GM12865 (cell line): ENCODE measurements around the gene MASP2.
"Not testable (repeated sequence)": the region's sequence is repeated elsewhere in the genome, so short reads cannot be mapped to it uniquely, and the experiment has no call there.

Experiments
- DNase-seq: peaks from one replicate; pipeline ENCODE4 v3.0.0; 2010; ENCODE audit warnings: low read depth
- H3K4me3 ChIP-seq: 2 replicates; pipeline ENCODE4 v1.5.1; 2011; ENCODE audit warnings: mild to moderate bottlenecking, low read depth, low read length, control low read depth
- CTCF ChIP-seq: IDR thresholded peaks from 2 replicates; pipeline ENCODE4 v1.5.1; 2011; ENCODE audit warnings: low read length, control low read depth, low read depth, inconsistent platforms; ENCODE audit not compliant: insufficient read depth; ENCODE audit errors: missing control alignments

The MASP2 gene

DNA sequence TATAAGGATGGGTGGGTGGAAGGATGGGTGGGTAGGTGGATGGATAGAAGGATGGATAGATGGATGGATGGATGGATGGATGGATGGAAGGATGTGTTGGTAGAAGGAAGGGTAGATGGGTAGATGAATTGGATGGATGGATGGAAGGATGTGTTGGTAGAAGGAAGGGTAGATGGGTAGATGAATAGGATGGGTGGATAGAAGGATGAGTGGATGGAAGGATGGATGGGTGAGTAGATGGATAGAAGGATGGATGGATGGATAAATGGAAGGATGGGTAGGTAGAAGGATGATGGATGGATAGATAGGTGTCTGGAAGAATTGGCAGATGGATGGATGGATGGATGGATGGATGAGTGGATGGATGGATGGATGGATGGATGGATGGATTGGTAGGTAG, 6.0 kb downstream of the MASP2 start:
- no peak for TF ChIP-seq CTCF
- H3K4me3 ChIP-seq, result no peak overlapping the region
- DNase-seq, result no peak

GRCh38 chr1:11040105-11040429, 7.0 kb downstream of the MASP2 start:
- not testable (repeated sequence) for H3K4me3 ChIP-seq, DNase-seq

GRCh38 chr1:11039351-11040104, 7.5 kb downstream of the MASP2 start:
- no peak overlapping the region for H3K4me3 ChIP-seq
- DNase-seq, result no peak
- no peak for TF ChIP-seq CTCF

- DNase-seq, result peak; percentile 93
- peak; percentile 95 for TF ChIP-seq CTCF
- H3K4me3 ChIP-seq, result no peak overlapping the region
These were observed 9.3 kb downstream of the MASP2 start for GRCh38 chr1:11037740-11038182.

DNA sequence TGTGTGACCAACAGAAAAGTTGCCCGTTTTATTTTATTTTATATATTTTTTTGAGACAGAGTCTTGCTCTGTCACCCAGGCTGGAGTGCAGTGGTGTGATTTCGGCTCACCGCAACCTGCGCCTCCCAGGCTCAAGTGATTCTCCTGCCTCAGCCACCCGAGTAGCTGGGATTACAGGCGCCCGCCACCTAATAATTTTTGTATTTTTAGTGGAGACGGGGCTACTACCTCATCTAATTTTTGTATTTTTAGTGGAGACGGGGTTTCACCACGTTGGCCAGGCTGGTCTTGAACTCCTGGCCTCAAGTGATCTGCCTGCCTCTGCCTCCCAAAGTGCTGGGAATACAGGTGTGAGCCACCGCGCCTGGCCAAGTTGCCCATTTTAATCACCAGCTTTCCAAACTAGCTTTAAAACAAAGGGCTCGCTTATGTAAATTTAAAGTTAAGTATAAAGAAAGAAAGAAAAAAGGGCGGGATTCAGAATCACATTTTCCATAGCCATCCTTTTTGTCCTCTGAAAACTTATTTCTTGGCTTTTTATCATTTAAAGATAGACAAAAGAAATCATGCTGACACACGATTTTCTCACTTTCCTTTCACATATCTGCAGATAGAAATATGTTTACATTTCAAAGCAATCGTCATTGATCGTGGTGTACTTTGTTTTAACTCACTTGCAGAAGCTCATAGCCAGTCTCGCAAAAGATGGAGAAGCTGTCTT, 9.9 kb downstream of the MASP2 start:
- DNase-seq, H3K4me3 ChIP-seq: not testable (repeated sequence)

DNA sequence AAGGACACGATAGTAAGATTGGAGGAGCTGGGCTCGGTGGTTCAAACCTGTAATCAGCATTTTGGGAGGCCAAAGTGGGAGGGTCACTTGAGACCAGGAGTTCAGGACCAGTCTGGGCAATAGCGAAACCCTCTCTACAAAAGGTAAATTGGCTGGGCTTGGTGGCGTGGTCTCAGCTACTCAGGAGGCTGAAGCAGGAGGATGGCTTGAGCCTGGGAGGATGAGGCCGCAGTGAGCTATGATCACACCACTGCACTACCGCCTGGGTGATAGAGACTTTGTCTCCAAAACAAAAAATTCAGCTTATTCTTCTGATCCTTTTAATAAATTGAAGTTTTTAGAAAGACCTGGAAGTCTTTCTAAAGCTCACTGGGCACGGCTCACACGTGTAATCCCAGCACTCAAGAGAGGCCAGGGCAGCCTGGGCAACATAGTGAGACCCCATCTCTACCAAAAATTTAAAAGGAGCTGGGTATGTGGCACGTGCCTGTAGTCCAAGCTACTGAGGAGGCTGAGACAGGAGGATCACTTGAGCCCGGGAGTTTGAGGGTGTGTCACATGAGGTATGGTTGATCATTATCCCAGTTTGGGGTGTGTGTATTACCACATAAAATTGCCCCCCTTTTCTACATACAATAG, 15.3 kb downstream of the MASP2 start:
- DNase-seq, result no peak
- no peak overlapping the region for H3K4me3 ChIP-seq
- no peak for TF ChIP-seq CTCF

GRCh38 chr1:11030865-11031264, 16.2 kb downstream of the MASP2 start:
- TF ChIP-seq CTCF, result no peak
- DNase-seq, result no peak
- no peak overlapping the region for H3K4me3 ChIP-seq
